ENCODE data around the gene OR4K1.
A peak's percentile ranks its signal among the peaks of the same experiment; 100 is the strongest.
"Not testable (repeated sequence)": the region's sequence is repeated elsewhere in the genome, so short reads cannot be mapped to it uniquely, and the experiment has no call there.

The OR4K1 gene, protein sequence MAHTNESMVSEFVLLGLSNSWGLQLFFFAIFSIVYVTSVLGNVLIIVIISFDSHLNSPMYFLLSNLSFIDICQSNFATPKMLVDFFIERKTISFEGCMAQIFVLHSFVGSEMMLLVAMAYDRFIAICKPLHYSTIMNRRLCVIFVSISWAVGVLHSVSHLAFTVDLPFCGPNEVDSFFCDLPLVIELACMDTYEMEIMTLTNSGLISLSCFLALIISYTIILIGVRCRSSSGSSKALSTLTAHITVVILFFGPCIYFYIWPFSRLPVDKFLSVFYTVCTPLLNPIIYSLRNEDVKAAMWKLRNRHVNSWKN

DNA sequence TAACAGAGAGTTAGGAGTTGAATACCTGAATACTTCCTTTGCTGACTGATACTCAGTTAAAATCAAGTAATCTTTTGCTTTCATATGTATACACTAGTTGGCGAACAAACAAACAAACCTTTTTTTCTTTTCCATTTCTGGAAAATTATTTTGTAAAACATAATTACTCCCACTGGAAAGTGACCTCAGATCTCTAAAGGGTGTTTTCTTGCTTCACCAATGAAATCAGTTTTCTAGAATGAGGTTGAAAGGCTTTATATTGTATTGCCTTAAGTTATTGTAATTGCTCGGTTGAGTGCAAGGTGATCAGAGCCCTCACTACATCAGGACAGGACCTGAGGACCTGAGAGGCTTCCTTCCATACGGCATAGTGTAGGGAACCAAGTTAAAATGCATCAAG lies at the start of gene OR4K1:
TSS of gene OR4K1 (plus strand) at position 301 of the 400 bp plus-strand sequence. CDS start 4,750 bp downstream, outside the sequence.
- no peak for DNase-seq

DNA sequence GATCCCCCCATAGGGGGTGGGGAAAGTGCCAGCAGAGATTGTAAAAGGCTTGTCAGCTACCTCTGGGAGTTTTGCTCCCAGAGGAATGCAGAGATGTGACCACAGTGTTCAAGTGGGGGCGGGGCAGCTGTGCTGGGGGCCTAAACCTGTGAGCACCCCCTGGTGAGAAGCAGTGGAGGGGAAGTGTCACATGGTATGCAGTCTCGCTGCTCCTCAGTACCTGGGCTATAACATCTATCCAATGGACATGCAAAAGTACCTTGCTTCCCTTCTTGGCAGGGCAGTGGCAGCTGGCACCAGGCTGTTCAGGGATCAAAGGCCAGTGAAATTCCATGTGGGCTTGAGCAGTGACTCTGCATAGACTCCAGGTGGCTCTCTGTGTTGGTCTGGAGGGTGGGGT lies 35.4 kb upstream of the OR4K1 start:
- no peak for DNase-seq

DNA sequence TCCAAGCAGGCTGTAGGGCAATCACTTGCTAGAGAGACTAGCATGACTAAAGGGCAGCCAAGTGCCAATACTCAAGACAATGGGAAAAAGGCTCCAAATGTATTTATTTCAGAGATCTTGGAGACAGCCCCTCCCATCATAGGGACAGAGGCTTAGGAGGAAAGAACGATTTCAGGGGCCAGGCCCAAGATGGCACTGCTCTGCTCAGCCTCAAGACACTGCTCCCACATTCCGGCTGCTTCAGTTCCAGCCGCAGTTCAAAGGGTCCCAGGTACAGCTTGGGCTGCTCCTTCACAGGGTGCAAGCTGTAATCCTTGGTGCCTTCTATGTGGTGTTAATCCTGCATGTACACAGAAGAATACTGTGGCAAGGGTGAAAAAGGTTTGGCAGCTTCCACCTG lies 29.7 kb upstream of the OR4K1 start:
- peak in 1 of 3 donors; percentile 17 for DNase-seq

DNA sequence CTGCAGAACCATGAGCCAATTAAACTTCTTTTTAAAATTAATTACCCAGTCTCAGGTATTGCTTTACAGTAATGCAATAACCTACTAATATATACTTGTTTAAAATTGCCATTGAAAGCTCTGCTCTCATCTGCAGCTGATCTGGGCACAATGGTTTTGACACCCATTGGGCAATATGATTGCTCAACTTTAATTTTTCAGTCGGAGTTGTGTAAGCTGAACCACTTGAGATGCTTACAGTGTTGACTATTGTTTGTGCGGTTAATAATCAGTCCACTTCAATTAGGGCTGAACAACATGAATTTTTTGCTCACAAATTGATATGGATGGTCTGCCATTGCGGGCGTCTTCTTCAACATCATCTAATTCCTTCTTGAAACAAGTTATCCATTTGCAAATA lies 28.3 kb upstream of the OR4K1 start:
- no peak for DNase-seq

DNA sequence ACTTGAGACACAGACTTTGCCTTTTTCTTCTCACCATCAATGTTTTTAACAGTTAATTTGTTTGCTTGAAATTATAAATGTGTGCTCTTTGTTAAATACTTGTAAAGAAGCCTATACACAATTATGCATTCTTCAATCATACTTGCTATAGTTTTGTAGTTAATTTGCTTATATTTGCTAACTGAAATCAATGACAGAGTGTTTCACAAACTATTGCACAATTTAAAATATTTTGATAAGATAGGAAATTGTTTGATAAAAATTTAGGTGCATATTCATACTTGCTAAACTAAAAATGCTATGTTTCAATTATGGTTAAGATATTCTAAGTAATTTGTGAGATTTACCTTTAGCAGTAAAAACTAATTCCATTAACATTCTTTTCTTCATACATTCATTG lies 24.1 kb upstream of the OR4K1 start:
- peak in 1 of 3 donors; percentile 8 for DNase-seq

DNA sequence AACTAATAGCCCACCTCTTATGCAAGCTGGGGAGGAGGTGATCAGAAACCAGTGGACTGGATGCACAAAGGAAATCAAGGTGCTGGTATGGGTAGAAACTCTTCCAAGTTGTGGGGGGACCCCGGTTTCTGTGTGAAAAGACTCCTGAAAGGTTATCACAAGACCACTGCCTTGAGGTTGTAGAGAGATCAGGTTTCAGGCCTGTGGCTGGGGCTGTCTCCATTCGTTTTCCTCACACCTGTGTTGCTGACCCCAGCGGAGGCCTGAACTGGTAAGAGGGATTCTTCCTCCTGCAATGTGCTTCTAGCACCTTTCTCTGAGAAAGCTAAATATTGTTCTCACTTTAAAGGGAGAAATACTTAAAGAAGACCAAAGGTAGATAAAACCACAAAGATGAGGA lies 19.6 kb upstream of the OR4K1 start:
- DNase-seq = peak in 1 of 3 donors; percentile 5

DNA sequence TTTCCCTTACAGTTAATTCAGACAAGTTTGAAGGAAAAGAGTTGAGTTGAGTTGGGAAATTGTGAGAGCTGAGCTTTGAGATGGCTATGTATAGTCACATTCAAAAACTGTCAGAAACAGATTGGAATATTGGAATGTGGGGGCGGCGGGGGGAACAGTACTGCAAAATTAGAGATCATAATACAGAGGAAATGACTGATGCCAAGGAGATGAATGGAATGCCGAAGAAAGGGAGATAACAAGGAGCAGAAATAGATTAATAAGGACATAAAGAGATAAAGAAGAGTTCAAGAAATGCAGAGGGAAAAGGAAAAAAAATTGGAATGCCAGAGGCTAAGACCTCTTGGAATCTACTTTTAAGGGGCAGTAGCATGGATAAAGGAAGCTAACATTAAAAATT lies 13.5 kb upstream of the OR4K1 start:
- no peak for DNase-seq

DNA sequence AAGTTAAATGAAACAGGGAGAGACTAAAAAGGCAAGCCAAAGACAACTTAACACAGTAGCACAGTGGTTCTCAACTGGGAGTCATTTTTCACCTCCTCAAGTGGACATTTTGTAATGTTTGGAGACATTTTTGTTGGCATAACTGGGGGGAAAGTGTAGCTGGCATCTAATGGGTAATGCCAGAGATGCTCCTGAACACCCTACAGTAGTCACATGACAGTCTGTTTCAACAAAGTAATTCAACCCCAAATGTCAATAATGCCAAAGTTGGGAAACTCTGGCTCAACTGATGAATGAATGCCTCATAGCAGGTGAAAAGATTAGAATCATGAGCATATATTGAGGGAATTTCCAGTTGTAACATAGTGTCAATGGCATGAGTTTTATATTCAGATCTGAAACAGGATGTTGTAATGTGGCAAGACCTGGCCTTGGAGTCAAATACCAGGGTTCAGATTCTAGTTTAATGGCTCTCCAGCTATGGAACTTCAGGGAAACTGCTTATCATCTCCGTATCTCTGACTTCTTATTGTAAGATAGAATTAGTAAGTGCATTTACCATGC lies 12.7 kb upstream of the OR4K1 start:
- DNase-seq = no peak

DNA sequence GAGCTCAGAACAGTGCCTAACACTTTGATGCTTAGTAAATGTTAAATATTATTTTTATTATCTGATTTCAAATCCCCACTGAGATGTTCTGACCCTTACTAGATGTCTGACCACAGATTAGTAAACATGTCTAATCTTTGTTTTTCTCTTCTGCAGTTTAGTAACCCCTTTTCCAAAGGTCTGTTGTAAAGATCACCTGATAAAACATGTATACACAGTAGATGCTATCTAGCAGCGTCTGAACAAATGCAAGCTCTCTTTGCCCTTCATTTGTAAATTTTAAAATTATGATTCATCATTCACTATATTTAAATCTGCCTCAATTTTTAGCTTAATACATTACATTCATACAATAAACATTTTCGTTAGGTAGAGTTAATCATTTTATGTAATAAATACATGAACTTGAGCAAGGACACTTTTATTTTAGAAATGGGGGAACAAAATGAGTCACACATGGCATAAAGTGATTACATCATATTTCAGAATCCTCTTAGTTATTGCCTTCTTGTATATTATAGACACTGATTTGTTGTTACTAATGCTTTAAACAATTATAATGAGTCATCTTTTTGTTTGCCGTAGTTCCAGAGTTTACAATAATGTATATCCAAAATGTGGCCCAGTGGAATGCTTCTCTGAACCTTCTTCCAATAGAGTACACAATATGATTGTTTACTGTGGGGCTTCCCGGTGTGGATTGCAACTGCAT lies 12.0 kb upstream of the OR4K1 start:
- DNase-seq = peak in 1 of 3 donors; percentile 17

DNA sequence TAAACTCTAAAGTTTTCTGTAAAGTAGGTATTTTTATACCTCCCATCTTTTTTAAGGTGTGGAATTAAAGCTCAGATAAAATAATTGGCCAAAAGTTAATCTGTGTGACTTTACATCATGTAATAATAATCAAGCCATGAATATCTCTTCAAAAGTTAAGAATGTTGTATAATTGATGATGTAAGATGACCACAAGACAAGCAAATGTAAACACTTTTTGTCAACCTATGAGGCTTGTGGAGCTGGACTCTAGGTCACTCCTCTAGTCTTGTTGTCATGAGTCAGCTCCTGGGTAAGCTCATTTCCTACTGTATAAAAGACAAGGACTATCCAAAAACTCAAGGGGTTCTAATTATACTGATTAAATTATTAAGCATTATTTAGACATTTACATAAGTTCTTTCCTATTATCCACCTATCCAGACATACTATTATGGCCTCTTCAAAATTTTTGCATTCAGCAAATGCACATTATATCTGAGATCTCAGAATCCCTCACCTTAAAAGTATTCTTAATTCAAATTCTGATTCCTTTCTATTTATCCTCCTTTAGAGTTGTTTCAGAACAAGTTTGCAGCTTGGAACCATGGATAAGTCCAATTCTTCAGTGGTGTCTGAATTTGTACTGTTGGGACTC lies 10.6 kb upstream of the OR4K1 start, which contains the start of gene OR4K5:
TSS of gene OR4K5 (plus strand) at position 587 of the 637 bp plus-strand sequence. CDS start at position 587, 0 bp downstream.
- peak in 1 of 3 donors; percentile 4 for DNase-seq

DNA sequence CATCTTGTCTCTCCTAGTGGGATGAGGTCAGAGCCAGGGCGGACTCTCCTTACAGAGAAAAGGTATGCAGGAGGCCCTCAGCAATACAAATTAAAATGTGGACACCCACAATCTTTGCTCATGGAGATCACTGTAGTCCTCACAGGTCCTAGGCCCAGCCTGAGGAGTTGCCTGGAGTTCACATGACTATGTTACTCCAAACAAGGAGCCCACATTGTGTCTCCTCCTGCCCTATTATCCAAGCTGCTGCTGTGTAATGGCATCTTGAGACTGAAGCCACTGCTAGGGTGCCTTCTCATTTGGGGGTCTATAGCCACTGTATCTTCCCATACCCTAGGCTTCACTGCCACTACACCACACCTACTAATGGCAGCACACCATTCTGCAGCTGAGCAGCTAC lies 11.0 kb downstream of the OR4K1 start:
- DNase-seq = no peak

DNA sequence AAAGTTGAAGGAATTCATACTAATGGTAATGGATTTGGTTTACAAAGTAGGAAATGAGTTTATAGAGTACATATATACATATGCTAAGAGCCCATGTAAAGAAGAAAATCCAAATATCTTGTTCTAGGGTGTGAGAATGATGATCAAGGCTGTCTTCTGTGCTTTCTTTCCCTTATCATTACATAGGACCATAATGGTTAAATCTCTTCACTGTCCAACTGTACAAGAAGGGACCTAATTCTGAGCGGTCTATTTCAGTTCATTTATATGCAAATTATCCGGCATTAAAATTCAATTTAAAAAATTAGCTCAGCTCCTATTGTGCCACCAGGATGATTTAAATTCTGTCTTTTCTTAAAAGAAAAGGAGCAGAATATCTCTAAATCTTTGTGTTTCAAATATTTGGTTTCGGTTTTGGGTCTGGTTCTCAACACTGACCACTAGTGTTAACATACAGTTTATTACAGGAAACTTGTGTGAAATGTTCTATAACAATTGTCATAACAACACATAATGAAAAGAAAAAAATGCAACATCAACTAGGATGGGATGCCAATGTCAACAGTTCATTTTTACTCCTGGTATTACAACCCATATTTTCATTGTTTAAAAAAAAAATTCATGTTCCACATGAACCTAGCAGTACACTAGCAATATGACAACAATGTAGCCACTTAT lies 16.8 kb downstream of the OR4K1 start:
- no peak for DNase-seq

DNA sequence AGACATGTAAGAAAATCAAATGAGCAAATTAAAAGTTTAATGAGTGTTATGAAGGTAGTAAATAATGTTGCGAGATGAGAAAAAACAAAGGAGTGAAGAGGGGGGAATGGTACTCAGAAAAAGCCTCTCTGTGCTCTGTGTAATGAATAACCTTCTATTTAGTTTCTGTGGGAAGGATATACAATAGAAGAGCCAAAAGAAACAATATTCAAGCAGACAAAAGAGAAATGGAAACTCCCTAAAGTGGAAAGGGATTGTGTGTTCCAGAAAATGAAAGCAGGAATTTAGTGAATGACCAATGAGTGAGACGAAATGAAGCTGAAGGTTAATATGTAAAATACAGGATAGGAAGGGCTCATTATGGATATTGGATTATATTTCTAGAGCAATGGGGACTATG lies 18.5 kb downstream of the OR4K1 start:
- DNase-seq = no peak

DNA sequence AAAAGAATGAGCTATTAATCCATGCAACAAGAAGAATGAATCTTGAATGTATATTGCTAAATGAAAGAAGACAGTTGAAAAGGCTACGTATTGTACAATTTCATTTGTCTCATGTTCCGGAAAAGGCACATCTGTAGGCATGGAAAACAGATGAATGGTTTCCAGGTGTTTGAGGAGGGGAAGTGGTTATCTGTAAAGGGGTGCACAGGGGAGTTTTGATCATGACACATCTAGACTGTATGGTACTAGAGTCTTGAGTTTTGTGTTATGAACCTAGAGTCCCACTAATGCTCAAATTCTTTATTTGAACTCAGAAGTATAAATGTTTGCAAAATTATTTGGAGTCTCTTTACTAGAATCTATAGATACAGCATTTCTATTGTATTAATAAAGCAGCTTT lies 39.0 kb downstream of the OR4K1 start:
- DNase-seq = not testable (repeated sequence)

DNA sequence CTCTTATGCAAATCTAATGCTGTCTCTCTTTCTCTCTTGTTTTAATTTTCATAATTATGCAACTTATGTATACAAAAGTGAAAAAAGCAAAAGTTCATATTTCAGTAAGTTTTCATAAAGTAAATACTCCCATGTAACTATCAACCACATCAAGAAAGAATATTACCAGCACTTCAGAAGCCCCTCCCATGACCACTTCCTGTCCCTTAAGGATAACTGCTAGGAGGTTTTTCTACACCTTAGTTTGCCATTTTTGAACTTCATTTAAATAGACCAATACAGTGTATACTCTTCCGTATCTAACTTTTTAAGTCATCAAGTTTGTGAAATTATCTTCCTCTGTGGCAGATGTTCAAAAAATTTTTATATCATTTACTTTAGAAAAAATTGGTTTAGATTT lies 44.1 kb downstream of the OR4K1 start:
- no peak for DNase-seq

DNA sequence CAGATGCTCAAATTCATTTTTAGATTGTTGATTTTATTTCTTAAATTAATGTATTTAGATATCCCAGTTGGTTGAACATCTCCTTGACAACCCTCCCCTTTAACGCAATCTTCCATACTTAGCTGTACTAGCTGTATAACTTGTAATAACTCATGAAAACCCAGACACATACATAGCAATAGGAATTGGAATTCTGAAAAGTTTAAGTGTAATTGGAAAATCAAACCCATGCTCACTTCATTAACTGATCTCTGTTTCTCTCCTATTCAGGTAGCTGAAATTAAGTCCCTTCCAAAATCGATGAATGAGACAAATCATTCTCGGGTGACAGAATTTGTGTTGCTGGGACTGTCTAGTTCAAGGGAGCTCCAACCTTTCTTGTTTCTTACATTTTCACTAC lies 44.6 kb downstream of the OR4K1 start, which contains the start of gene OR4K15:
TSS of gene OR4K15 (plus strand) at position 301 of the 400 bp plus-strand sequence. CDS start at position 301, 0 bp downstream.
- DNase-seq = no peak
